HG03565 (cell line): ENCODE data around the gene PGAP3.

ENCODE experiments used
- ATAC-seq: cut with Tn5 transposase; IDR thresholded peaks from one replicate; pipeline ENCODE4 v1.9.1; 2021; ENCODE audit warnings: mild to moderate bottlenecking, moderate library complexity; ENCODE audit not compliant: unreplicated experiment

Gene PGAP3

GRCh38 chr17:39660397-39661385, 27.2 kb downstream of the PGAP3 start:
- ATAC-seq: no peak

DNA sequence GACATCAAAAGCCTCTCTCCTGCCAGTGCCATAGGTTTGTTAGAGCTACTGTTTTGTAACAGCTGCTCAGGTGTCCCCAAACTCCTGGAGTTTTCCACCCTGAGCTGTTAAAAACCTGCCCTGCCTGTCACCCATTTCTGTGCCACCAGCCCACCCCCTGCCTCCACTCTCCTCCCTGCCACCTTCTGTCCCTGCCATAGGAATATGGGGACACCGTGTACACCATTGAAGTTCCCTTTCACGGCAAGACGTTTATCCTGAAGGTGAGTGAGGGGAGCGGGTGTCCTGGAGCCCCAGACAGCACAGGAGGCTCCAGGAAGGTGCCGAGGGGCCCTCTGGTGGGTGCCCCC, 27.9 kb downstream of the PGAP3 start:
- no peak for ATAC-seq

DNA sequence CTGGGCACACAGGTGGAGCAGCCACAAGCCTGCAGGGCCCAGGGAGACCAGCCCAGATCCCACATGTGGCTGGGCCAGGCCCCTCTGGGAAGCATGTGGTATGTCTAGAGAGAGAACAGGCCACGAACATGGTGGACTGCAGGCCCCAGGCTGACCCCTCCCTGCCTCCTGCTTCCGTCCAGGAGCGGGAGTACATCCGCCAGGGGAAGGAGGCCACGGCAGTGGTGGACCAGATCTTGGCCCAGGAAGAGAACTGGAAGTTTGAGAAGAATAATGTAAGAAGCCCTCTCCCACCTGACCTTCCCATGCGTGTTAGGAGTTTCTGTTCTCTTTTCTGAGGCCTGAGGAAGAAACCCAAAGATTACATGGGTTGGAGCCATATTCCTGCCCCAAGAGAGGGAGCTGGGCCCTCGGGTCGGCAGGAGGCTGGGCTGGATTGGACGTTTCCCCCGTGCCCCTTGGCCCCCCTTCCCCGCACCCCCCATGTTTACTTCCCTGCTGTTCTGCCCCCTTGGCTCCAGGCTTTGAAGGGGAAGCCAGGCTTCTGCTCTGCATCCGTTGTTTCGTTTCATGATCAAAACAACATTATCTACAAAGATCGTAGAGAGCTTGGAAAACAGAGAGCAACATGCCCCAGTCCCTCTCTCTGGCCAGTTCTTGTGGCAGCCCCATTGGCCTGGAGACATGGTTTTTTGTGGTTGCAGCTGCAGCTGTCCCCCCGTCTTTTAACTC, 28.4 kb downstream of the PGAP3 start:
- ATAC-seq: no peak

DNA sequence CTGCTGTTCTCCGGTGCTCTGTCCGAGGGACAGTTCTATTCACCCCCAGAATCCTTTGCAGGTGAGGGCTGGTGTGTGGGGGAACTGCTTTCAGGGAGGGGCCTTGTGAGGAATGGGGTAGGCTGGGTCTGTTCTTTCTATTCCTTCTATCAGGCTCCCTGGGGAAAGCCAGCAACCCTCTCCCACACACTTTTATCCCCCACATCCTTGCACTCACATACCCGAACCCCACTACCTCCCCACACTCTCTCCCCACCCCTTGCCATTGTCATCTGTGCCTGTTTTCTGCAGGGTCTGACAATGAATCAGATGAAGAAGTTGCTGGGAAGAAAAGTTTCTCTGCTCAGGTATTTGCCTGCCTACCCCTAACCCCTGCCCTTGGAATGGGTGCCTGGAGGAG, 29.1 kb downstream of the PGAP3 start:
- no peak for ATAC-seq

DNA sequence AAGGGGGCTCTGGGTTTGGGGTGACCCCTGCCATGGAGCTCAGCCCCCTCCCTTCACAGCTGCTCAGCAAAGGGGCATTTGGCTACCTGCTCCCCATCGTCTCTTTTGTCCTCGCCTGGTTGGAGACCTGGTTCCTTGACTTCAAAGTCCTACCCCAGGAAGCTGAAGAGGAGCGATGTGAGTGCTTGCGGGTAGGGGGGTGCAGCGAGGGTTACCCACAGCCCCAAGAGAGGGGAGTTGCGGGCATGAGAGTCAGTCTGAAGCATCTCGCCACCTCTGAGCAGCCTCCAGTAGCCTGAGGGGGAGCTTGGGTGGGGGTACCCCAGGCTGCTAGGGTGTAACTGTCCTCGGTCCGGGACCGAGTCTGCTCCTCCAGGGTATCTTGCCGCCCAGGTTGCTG, 29.5 kb downstream of the PGAP3 start:
- ATAC-seq: no peak

DNA sequence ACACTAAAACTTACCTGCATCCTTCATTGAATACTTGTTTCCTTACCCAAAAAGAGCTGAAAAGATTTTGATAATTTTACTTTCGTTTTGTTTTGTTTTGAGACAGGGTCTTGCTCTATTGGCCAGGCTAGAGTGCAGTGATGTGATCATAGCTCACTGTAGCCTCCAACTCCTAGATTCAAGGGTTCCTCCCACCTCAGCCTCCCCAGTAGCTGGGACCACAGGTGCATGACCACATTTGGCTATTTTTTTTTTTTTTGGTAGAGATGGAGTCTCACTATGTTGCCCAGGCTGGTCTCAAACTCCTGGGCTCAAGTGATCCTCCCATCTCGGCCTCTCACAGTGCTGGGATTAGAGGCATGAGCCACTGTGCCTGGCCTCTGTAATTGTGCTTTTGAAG, 32.8 kb downstream of the PGAP3 start:
- no peak for ATAC-seq

DNA sequence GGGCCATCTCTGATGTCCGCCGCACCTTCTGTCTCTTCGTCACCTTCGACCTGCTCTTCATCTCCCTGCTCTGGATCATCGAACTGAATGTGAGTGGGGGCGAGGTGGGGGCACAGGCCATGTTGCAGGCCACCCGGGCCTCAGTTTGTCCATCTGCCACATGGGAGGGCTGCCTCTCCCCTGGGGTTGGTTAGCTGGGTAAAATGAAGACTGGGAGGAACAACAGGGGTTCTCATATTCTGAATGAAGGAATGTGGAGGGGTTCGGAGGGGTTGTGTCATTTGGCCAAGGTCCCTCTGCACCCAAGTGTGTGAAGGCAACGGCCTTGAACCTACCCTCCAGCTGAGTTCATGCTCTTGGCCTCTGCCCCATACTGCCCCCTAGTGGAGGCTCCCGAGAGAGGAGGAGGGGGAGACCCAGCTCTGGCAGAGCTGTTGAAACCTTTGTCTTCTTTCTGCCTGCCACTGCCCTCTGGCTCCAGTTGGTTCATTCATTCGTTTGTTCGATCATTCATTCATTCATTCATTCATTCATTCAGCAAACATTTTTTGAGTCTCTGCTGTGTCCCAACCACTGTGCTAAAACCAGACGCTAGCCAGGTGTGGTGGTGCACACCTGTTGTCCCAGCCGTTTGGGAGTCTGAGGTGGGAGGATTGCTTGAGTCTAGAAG, 34.1 kb downstream of the PGAP3 start:
- ATAC-seq: no peak

DNA sequence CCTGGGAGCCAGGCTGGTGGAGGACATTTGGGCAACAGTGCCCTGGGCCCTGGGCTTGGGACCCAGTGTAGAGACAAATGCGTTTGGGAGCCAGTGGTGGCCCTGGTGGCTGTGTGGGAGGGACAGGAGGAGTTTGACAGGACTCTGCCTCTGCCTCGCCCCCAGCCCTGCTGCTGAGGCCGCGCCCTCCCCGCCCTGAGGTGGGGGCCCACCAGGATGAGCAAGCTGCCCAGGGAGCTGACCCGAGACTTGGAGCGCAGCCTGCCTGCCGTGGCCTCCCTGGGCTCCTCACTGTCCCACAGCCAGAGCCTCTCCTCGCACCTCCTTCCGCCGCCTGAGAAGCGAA, 34.6 kb downstream of the PGAP3 start:
- no peak for ATAC-seq

DNA sequence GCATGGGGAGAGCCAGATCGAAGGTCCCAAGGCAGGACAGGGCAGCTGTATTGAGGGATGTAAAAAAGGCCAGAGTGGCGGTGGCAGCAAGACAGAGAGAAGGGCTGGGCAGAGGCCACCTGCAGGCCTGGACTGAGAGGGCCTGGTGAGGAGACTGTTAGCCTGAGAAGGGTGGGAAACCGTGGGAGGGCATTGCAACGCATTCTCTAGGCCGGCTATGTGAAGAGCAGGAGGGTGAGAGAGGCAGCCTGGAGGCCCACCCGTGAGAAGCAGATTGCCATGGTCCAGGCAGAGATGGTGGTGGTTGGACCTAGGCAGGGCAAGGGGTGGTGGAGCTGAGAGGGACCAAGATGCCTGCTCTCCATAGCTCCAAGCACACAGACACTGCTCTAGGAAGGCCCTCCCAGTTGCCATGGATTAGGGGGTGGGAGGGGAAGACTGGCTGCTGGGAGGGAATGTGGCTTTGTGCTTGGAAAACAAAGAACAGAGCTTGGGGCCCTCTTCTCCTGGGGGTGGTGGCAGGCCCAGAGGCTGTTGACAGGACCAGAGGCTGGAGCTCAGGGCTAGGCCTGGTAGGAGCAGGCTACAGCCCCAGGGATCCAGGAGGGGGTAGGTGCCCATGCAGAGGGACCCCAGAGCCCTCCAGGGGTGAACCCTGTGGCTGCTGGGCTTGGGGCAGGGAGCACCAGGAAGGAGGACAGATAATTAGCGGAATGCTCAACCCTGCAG, 35.1 kb downstream of the PGAP3 start:
- ATAC-seq: no peak

DNA sequence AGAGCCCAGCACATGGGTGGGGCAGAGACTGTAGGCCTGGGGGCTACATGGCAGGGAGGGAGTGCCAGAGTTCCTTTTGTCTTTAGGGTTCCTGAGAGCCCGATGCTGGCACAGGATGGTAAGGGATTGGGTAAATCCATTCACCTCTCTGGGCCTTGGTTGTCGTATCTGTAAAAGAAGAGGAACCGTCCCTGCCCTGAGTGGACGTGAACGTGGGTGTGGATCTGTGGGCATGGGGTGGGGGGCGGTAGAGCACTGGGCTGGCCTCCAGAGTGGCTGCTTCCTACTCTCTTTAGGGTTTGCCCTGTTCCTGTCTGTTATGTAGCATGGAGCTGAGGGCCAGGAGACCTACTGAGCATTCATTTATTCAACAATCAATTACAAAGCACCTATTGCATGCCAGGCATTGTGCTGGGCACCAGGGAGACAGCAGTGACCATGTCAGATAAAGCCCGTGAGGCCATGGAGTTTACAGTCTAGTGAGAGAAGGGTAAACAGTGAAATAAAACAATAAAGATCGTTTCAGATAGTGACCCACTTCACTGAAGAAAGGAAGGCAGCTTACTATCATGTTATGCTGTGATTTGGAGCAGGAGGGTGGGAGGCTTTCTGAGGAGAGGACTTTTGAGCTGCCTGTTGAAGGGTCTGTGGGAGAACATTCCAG, 35.8 kb downstream of the PGAP3 start:
- ATAC-seq: no peak

DNA sequence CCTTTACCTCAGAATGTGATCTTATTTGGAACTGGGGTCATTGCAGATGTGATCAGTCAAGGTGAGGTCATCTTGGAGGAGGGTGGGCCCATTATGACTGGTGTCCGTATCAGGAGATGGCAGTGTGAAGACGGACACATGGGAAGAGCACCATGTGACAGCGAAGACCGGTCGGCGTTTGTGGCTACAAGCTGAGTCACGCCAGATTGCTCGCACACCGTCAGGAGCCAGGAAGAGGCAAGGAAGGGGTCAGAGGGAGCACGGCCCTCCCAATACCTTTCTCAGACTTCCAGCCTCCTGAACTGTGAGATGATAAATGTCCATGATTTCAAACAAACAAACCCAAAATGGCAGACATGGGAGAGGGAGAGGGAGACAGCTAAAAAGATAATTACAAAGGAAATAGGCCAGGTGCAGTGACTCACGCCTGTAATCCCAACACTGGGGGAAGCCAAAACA, 37.7 kb downstream of the PGAP3 start:
- no peak for ATAC-seq

- ATAC-seq: no peak
Measured at GRCh38 chr17:39648616-39649366, 39.1 kb downstream of the PGAP3 start.

- ATAC-seq: no peak
Measured at GRCh38 chr17:39647256-39647655, 40.6 kb downstream of the PGAP3 start.

DNA sequence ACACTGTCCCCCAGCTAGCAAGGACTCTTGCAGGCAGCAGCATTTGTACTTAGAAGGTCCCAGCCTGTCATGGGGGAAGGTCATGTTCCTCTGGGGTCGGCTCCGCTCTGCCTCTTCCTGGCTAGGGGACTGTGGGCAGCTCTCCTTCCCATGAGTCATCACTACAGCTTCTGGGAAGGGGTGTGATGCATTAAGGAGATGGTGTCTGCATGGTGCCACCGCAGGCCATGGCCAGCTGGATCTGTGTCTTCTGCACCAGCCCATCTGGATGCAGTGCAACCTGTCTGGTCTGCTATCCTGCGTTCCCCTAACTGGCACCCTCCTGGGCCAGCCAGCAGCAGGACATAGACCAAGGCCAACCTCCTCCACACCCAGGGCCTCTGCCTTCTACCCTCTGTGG, 44.6 kb downstream of the PGAP3 start:
- ATAC-seq: no peak

- ATAC-seq: no peak
Measured at GRCh38 chr17:39642291-39643074, 45.4 kb downstream of the PGAP3 start.

DNA sequence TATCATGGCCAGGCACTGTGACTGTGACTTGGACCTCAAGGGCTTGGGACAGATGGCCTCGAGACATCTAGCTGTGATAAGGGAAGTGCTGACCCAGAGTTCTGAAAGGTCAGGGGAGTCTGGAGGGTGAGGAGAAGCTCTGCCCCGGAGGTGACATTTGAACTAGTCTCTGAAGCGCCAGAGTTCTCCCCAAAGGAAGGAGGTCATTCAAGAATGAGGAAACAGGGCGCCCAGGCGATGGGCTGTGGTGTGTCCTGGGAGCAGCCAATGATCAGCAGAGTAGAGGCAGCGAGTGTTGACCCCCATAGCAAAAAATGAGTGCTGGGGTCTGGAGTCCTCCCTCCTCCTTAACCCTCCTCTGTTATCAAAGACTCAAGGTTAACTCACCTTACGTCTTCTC, 46.0 kb downstream of the PGAP3 start:
- ATAC-seq: no peak

DNA sequence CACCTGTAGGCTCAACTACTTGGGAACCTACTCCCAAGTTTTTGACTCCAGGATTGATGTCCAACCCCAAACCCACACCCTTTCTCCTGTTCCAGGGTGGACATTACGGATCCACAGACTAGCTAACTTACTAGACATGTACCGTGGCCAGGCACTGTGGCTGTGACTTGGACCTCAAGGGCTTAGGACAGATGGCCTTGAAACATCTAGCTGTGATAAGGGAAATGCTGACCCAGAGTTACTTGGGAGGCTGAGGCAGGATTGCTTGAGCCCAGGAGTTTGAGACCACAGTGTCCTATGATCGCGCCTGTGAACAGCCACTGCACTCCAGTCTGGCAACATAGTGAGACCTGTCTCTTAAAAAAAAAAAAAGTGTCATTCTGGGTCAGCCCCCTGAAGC, 46.8 kb downstream of the PGAP3 start:
- no peak for ATAC-seq

GRCh38 chr17:39640591-39641031, 47.2 kb downstream of the PGAP3 start:
- ATAC-seq: no peak
